ENCODE data around the gene ZNF655.

- no peak for TF ChIP-seq CREB5 (CRISPR knock-in tag; IDR thresholded peaks at IDR 0.05; ENCODE audit: low read depth)
- no peak; the same call in 1 of the 2 replicates for TF ChIP-seq POU6F1 (CRISPR knock-in tag; IDR thresholded peaks at IDR 0.05; ENCODE audit: borderline replicate concordance, low read depth)
- TF ChIP-seq OSR1 (CRISPR knock-in tag; IDR thresholded peaks at IDR 0.05), result no peak
- no peak for TF ChIP-seq ZNF565 (CRISPR knock-in tag; conservative IDR thresholded peaks at IDR 0.05; ENCODE audit: low read depth)
- no peak for TF ChIP-seq TSHZ2 (CRISPR knock-in tag; IDR thresholded peaks at IDR 0.05)
These were observed 6.5 kb upstream of the ZNF655 start, which contains the start of gene FAM200A for GRCh38 chr7:99551767-99552463.

Data from SK-N-SH treated with all-trans-retinoic acid at 6 μM for 48 hours (cell line).